Upper lobe of left lung (tissue), 6 donors: ENCODE measurements around the gene DPH3. TPM values are rescaled to one million over a fixed set of nuclear protein-coding genes. Genes with fewer than 3 reads are reported as not detected.

ENCODE experiments used
- ATAC-seq, 2 donors: fragments of 200-7000 bp; cut with Tn5 transposase; one replicate each; pipeline ENCODE4 v1.9.1; 2022; ENCODE audit warnings: mild to moderate bottlenecking in 2 of 2, moderate library complexity in 2 of 2; ENCODE audit not compliant: low FRiP score in 2 of 2
- DNase-seq, 2 donors: peaks; one replicate each; pipeline ENCODE4 v3.0.0-alpha.2; 2019 to 2020
- H3K27ac ChIP-seq, 4 donors: fragments of 200-600 bp; sonication (generic); one replicate each; pipeline ENCODE4 v1.5.1; 2016 to 2019
- H3K27me3 ChIP-seq, 4 donors: fragments of 200-600 bp; sonication (generic); one replicate each; pipeline ENCODE4 v1.5.1; 2017 to 2019
- H3K36me3 ChIP-seq, 4 donors: fragments of 200-600 bp; sonication (generic); one replicate each; pipeline ENCODE4 v1.5.1; 2016 to 2019
- H3K4me1 ChIP-seq, 4 donors: fragments of 200-600 bp; sonication (generic); one replicate each; pipeline ENCODE4 v1.5.1; 2018 to 2019
- H3K4me3 ChIP-seq, 4 donors: fragments of 200-600 bp; sonication (generic); one replicate each; pipeline ENCODE4 v1.5.1; 2017 to 2019; ENCODE audit warnings: mild to moderate bottlenecking in 2 of 4, moderate library complexity in 1 of 4
- H3K9me3 ChIP-seq, 4 donors: fragments of 200-600 bp; sonication (generic); one replicate each; pipeline ENCODE4 v1.5.1; 2018 to 2019
- CTCF ChIP-seq, 6 experiments: fragments of 450-650 bp in 4 of 6; fragments of 200-600 bp in 2 of 6; sonication (generic) in 2 of 6; IDR thresholded peaks; one replicate each; pipeline ENCODE4 v1.5.1; 2016 to 2019; ENCODE audit warnings: antibody characterized with exemption in 6 of 6
- EP300 ChIP-seq, 4 donors: sonication (generic); formaldehyde crosslinking; IDR thresholded peaks; one replicate each; pipeline ENCODE4 v1.5.1; 2017; ENCODE audit warnings: antibody characterized with exemption in 4 of 4, control low read depth in 2 of 4
- POLR2A ChIP-seq, 4 donors: fragments of 450-650 bp; IDR thresholded peaks; one replicate each; pipeline ENCODE4 v1.5.1; 2016 to 2017; ENCODE audit warnings: antibody characterized with exemption in 4 of 4, mild to moderate bottlenecking in 2 of 4
- POLR2AphosphoS5 ChIP-seq, 2 donors: sonication (generic); formaldehyde crosslinking; IDR thresholded peaks; one replicate each; pipeline ENCODE4 v1.5.1; 2017; ENCODE audit warnings: antibody characterized with exemption in 2 of 2
- WGBS, 2 donors: methylation state at CpG; one replicate each; pipeline ENCODE4 v1.1.5; 2017 to 2018; 5-methylcytosine and 5-hydroxymethylcytosine counted together
- total RNA-seq, 6 donors: library from RNA; depleted of rRNA in 4 of 6; stranded (reverse); fragments of >200 nt in 4 of 6; gene quantifications; one replicate each; pipeline versions ENCODE4 v1.1.0 to v1.2.1, GENCODE V29; 2016 to 2021
- donor health status: DM: no; HTN: no; CAD: no; lungs with moderate emphysema.
- donor health status: DM: no; HTN: yes; CAD: no; lungs with severe emphysema.

The DPH3 gene
- total RNA-seq, 6 donors from 2014 or later: 7.3 to 33.1 (median 21.3) TPM

GRCh38 chr3:16258866-16259265 is 5.9 kb downstream of the DPH3 start:
- Histone ChIP-seq H3K36me3 (peaks cover 0 to 33% (median 19%) of the 10 kb centered on the region in 4 donors), H3K27ac (no peak overlapping the region), H3K9me3 (no peaks in the 10 kb centered on the region), H3K4me1 (peaks cover 8 to 20% (median 10%) of the 10 kb centered on the region in 4 donors), H3K27me3 (no peaks in the 10 kb centered on the region), H3K4me3 (no peak overlapping the region)
- ATAC-seq: no peak
- no peak for DNase-seq
- WGBS, 2 donors: 71 to 81% methylated on average over 1 of the region's 1 CpG
- TF ChIP-seq POLR2AphosphoS5 (IDR thresholded peaks at IDR 0.05) (no peak), EP300 (IDR thresholded peaks at IDR 0.05) (no peak), CTCF (IDR thresholded peaks at IDR 0.05) (no peak), POLR2A (IDR thresholded peaks at IDR 0.05) (no peak)

GRCh38 chr3:16258177-16258576 is 6.6 kb downstream of the DPH3 start:
- no peak overlapping the region for H3K4me3 ChIP-seq
- ATAC-seq (no peak), DNase-seq (no peak)
- no peaks in the 10 kb centered on the region for H3K27me3 ChIP-seq
- peaks cover 0 to 33% (median 19%) of the 10 kb centered on the region in 4 donors for H3K36me3 ChIP-seq
- TF ChIP-seq POLR2A (IDR thresholded peaks at IDR 0.05) (no peak), POLR2AphosphoS5 (IDR thresholded peaks at IDR 0.05) (no peak), EP300 (IDR thresholded peaks at IDR 0.05) (no peak), CTCF (IDR thresholded peaks at IDR 0.05) (no peak)
- 74 to 83% methylated on average over 5 of the region's 5 CpGs for WGBS, 2 donors
- H3K27ac ChIP-seq: no peak overlapping the region
- H3K9me3 ChIP-seq: no peaks in the 10 kb centered on the region
- peaks cover 4 to 17% (median 7%) of the 10 kb centered on the region in 4 donors for H3K4me1 ChIP-seq

- ATAC-seq: no peak
- H3K4me3 ChIP-seq: no peak overlapping the region
- WGBS, 2 donors: 74 to 80% methylated on average over 2 of the region's 2 CpGs
- peaks cover 0 to 11% (median 9%) of the 10 kb centered on the region in 4 donors for H3K4me1 ChIP-seq
- no peak for DNase-seq
- H3K27me3 ChIP-seq: no peaks in the 10 kb centered on the region
- H3K36me3 ChIP-seq: peaks cover 0 to 33% (median 19%) of the 10 kb centered on the region in 4 donors
- no peaks in the 10 kb centered on the region for H3K9me3 ChIP-seq
- no peak for TF ChIP-seq POLR2AphosphoS5 (IDR thresholded peaks at IDR 0.05)
- TF ChIP-seq POLR2A (IDR thresholded peaks at IDR 0.05): no peak
- no peak for TF ChIP-seq CTCF (IDR thresholded peaks at IDR 0.05)
- no peak for TF ChIP-seq EP300 (IDR thresholded peaks at IDR 0.05)
- H3K27ac ChIP-seq: peak overlapping the region in 1 of 4 donors; percentile 15
Observed at GRCh38 chr3:16257309-16257708, 7.4 kb downstream of the DPH3 start.

GRCh38 chr3:16255726-16256125 is 9.0 kb downstream of the DPH3 start:
- H3K27ac ChIP-seq: no peak overlapping the region
- no peak for ATAC-seq
- H3K9me3 ChIP-seq: no peaks in the 10 kb centered on the region
- no peak overlapping the region for H3K4me3 ChIP-seq
- 87 to 93% methylated on average over 3 to 5 of the region's 5 CpGs for WGBS, 2 donors
- no peaks in the 10 kb centered on the region for H3K27me3 ChIP-seq
- no peak for TF ChIP-seq POLR2A (IDR thresholded peaks at IDR 0.05)
- TF ChIP-seq POLR2AphosphoS5 (IDR thresholded peaks at IDR 0.05): no peak
- no peak for TF ChIP-seq CTCF (IDR thresholded peaks at IDR 0.05)
- TF ChIP-seq EP300 (IDR thresholded peaks at IDR 0.05): no peak
- no peak for DNase-seq
- peaks cover 0 to 28% (median 18%) of the 10 kb centered on the region in 4 donors for H3K36me3 ChIP-seq
- peaks cover 0 to 11% (median 7%) of the 10 kb centered on the region in 4 donors for H3K4me1 ChIP-seq

GRCh38 chr3:16255326-16255725 is 9.4 kb downstream of the DPH3 start:
- H3K4me3 ChIP-seq: no peak overlapping the region
- ATAC-seq: no peak

More at GRCh38 chr3:16255326-16255725, 9.4 kb downstream of the DPH3 start:
- Histone ChIP-seq H3K4me1 (peaks cover 0 to 11% (median 7%) of the 10 kb centered on the region in 4 donors), H3K27me3 (no peaks in the 10 kb centered on the region), H3K27ac (no peak overlapping the region), H3K36me3 (peaks cover 0 to 24% (median 16%) of the 10 kb centered on the region in 4 donors), H3K9me3 (no peaks in the 10 kb centered on the region)
- TF ChIP-seq POLR2AphosphoS5 (IDR thresholded peaks at IDR 0.05): no peak
- no peak for TF ChIP-seq EP300 (IDR thresholded peaks at IDR 0.05)
- no peak for TF ChIP-seq CTCF (IDR thresholded peaks at IDR 0.05)
- no peak for TF ChIP-seq POLR2A (IDR thresholded peaks at IDR 0.05)
- no peak for DNase-seq
- WGBS, 2 donors: 78 to 82% methylated on average over 3 of the region's 3 CpGs
